GM18868 (cell line): Measurements from ENCODE around the gene ARFRP1.
"Not testable (repeated sequence)": the region's sequence is repeated elsewhere in the genome, so short reads cannot be mapped to it uniquely, and the experiment has no call there.

Experiments used
- ATAC-seq: cut with Tn5 transposase; IDR thresholded peaks from one replicate; pipeline ENCODE4 v1.9.1; 2021; ENCODE audit warnings: mild to moderate bottlenecking, moderate library complexity; ENCODE audit not compliant: unreplicated experiment

Gene ARFRP1

GRCh38 chr20:63733579-63734081 lies 25.9 kb upstream of the ARFRP1 start:
- no peak for ATAC-seq

GRCh38 chr20:63733117-63733516 lies 25.3 kb upstream of the ARFRP1 start:
- ATAC-seq, result no peak

GRCh38 chr20:63732118-63733095 lies 24.6 kb upstream of the ARFRP1 start:
- ATAC-seq, result no peak

GRCh38 chr20:63731410-63731809 lies 23.6 kb upstream of the ARFRP1 start:
- ATAC-seq, result no peak

GRCh38 chr20:63730189-63730733 lies 22.5 kb upstream of the ARFRP1 start:
- ATAC-seq, result not testable (repeated sequence)

GRCh38 chr20:63722967-63723622 lies 15.3 kb upstream of the ARFRP1 start:
- ATAC-seq, result not testable (repeated sequence)

- ATAC-seq, result no peak
Measured at GRCh38 chr20:63718996-63719395, 11.2 kb upstream of the ARFRP1 start.

- no peak for ATAC-seq
Measured at GRCh38 chr20:63714858-63715257, 7.1 kb upstream of the ARFRP1 start.

- ATAC-seq, result no peak
Measured at GRCh38 chr20:63712191-63712590, 4.4 kb upstream of the ARFRP1 start.

- ATAC-seq, result no peak
Measured at GRCh38 chr20:63711085-63711645, 3.4 kb upstream of the ARFRP1 start.

GRCh38 chr20:63709149-63709527 lies 1.4 kb upstream of the ARFRP1 start:
- no peak for ATAC-seq

- peak; percentile 9 for ATAC-seq
Measured at GRCh38 chr20:63708301-63709148, 749 bp upstream of the ARFRP1 start.

GRCh38 chr20:63706852-63707557 lies 771 bp downstream of the ARFRP1 start:
- ATAC-seq, result peak; percentile 27

GRCh38 chr20:63706027-63706695 lies 1.6 kb downstream of the ARFRP1 start:
- ATAC-seq, result no peak

- ATAC-seq, result no peak
Measured at GRCh38 chr20:63705232-63706026, 2.3 kb downstream of the ARFRP1 start.

- no peak for ATAC-seq
Measured at GRCh38 chr20:63704749-63705117, 3.0 kb downstream of the ARFRP1 start.

GRCh38 chr20:63703976-63704748 lies 3.6 kb downstream of the ARFRP1 start:
- no peak for ATAC-seq
